ENCODE measurements around the gene DHX38. TPM values are rescaled to one million over a fixed set of nuclear protein-coding genes. Genes with fewer than 3 reads are reported as not detected.

DHX38 gene
- total and polyA plus RNA-seq, 2 donors (not counting 3 experiments of a cell fraction or from before 2014, with no cell fraction given), result 47.3 to 78.6 TPM

DNA sequence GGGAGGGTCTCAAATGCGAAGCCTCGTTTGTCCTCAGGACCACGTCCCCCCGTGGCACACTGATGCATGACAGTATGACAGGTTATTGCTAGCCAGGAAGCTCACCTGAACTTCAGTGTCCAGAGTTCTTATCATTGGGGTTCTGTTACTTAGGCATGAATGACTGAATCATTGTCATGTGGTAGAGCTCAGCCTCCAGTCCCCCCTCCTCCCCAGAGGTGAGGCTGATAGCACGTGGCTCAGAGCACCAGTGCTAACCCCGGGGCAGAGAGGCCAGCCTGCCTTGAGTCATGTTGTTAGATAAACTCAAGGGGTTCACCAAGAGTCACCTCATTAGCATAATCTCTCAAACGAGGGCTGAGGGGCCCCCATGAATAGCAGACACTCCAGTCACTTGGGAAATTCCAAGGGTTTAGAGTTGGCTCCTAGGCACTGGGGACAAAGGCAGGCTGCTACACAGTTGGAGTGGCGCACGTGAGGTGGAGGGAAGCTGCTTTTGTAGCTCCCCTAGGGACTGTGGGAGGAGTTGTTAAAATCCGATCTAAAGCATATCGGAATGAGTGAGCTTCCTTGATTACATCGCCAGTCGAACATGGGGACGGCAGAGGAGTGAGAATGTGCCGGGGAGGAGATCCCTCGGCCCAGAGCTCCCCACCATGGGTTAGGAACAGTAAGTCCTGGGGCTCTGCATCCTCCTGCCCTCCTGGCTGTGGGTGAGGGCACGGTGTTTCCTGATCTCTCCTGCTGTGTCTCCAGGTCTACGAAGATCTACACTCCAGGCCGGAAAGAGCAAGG is 18.2 kb downstream of the DHX38 start:
- BruUV-seq (replicated peaks), result no TSS peak
- dilution Hi-C loops (cut with MboI; ENCODE audit: extremely low pct_ligation_motif_present, low sequenced_read_pairs) (no loop called here), intact Hi-C loops (cut with micrococcal nuclease) (no loop called here)
- ChIA-PET POLR2A (no interaction called here), CTCF (no interaction called here)
- TF ChIP-seq MYC (IDR thresholded peaks at IDR 0.05; ENCODE audit: low read depth, low read length), result no peak
- no peak for TF ChIP-seq FOS (IDR thresholded peaks at IDR 0.05; ENCODE audit: borderline replicate concordance, insufficient read depth, low read length)
- TF ChIP-seq, protein P1, sequence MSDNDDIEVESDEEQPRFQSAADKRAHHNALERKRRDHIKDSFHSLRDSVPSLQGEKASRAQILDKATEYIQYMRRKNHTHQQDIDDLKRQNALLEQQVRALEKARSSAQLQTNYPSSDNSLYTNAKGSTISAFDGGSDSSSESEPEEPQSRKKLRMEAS (IDR thresholded peaks at IDR 0.05; ENCODE audit: insufficient read depth, insufficient read length), result no peak
- no peak for TF ChIP-seq JUN (IDR thresholded peaks at IDR 0.05; ENCODE audit: borderline replicate concordance, insufficient read depth, insufficient read length, low read depth)
- TF ChIP-seq POLR2AphosphoS5 (IDR thresholded peaks at IDR 0.05; ENCODE audit: insufficient read depth, low read depth, low read length), result no peak
- TF ChIP-seq, protein P2, sequence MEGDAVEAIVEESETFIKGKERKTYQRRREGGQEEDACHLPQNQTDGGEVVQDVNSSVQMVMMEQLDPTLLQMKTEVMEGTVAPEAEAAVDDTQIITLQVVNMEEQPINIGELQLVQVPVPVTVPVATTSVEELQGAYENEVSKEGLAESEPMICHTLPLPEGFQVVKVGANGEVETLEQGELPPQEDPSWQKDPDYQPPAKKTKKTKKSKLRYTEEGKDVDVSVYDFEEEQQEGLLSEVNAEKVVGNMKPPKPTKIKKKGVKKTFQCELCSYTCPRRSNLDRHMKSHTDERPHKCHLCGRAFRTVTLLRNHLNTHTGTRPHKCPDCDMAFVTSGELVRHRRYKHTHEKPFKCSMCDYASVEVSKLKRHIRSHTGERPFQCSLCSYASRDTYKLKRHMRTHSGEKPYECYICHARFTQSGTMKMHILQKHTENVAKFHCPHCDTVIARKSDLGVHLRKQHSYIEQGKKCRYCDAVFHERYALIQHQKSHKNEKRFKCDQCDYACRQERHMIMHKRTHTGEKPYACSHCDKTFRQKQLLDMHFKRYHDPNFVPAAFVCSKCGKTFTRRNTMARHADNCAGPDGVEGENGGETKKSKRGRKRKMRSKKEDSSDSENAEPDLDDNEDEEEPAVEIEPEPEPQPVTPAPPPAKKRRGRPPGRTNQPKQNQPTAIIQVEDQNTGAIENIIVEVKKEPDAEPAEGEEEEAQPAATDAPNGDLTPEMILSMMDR (IDR thresholded peaks at IDR 0.05; ENCODE audit: extremely low read depth in 1 of 2, insufficient read depth in 1 of 2, low read depth in 1 of 2, low read length in 2 of 2), result no peak
- TF ChIP-seq GATA2 (IDR thresholded peaks at IDR 0.05; ENCODE audit: insufficient read depth, insufficient read length, low read depth, low read length), result no peak
- no peak for TF ChIP-seq POLR2A (IDR thresholded peaks at IDR 0.05; ENCODE audit: low read depth, low read length)
- no peak for TF ChIP-seq EZH2 (IDR thresholded peaks at IDR 0.05; ENCODE audit: borderline replicate concordance, low read depth, low read length, severe bottlenecking)
- Histone ChIP-seq H3K4me3 (replicated peaks in 1 of 3; ENCODE audit: insufficient read depth in 1 of 3, low read depth in 1 of 3, low read length in 3 of 3) (no peak overlapping the region), H3K4me1 (ENCODE audit: control insufficient read depth, extremely low read depth, insufficient read depth, low read length) (no peaks in the 10 kb centered on the region), H3K27ac (ENCODE audit: insufficient read depth, low read depth, low read length) (no peak overlapping the region), H4K20me1 (replicated peaks; ENCODE audit: control insufficient read depth, extremely low read depth, insufficient read depth, low read length) (no peaks in the 10 kb centered on the region), H3K9me3 (replicated peaks; ENCODE audit: control insufficient read depth, insufficient read depth, low read length) (no peaks in the 10 kb centered on the region), H3K9ac (replicated peaks; ENCODE audit: extremely low read depth, insufficient read depth, low read length) (no peak overlapping the region), H3K4me2 (ENCODE audit: insufficient read depth, low read length) (no peak overlapping the region), H3K79me2 (ENCODE audit: control insufficient read depth, insufficient read depth, low read length) (no peaks in the 10 kb centered on the region), H2AFZ (ENCODE audit: low read depth, low read length) (no peak overlapping the region), H3K27me3 (ENCODE audit: control insufficient read depth in 2 of 2, insufficient read depth in 2 of 2, low read length in 2 of 2) (no peaks in the 10 kb centered on the region), H3K36me3 (ENCODE audit: control insufficient read depth in 2 of 2, extremely low read depth in 1 of 2, insufficient read depth in 2 of 2, low read length in 2 of 2) (peaks cover 18 to 50% of the 10 kb centered on the region in 2 experiments), H3K9me1 (replicated peaks; ENCODE audit: control insufficient read depth, extremely low read depth, insufficient read depth, low read length) (no peaks in the 10 kb centered on the region)
- FAIRE-seq, result no peak
- no peak for DNase-seq (ENCODE audit: low read depth, low spot score)
